Fibroblast of lung (primary cell): ENCODE measurements around the gene COL6A2. TPM values are rescaled to one million over a fixed set of nuclear protein-coding genes. Genes with fewer than 3 reads are reported as not detected.

ENCODE experiments used
- DNase-seq, 2 donors: peaks; one replicate each; pipeline versions ENCODE4 v3.0.0 to v3.0.0-alpha.2; 2010; ENCODE audit warnings: low read depth in 2 of 2
- H2AFZ ChIP-seq: 2 replicates; pipeline ENCODE4 v1.5.1; 2012; ENCODE audit warnings: low read length, control low read depth, inconsistent platforms
- H3K27ac ChIP-seq: 2 replicates; pipeline ENCODE4 v1.5.1; 2011; ENCODE audit warnings: low read length, control low read depth; ENCODE audit not compliant: insufficient read depth
- H3K27me3 ChIP-seq: 2 replicates; pipeline ENCODE4 v1.5.1; 2011; ENCODE audit warnings: mild to moderate bottlenecking, low read length; ENCODE audit not compliant: control insufficient read depth, insufficient read depth
- H3K36me3 ChIP-seq: 2 replicates; pipeline ENCODE4 v1.5.1; 2011; ENCODE audit warnings: low read length; ENCODE audit not compliant: control insufficient read depth, insufficient read depth
- H3K4me1 ChIP-seq: 2 replicates; pipeline ENCODE4 v1.5.1; 2011; ENCODE audit warnings: low read length; ENCODE audit not compliant: control insufficient read depth, insufficient read depth; ENCODE audit errors: extremely low read depth
- H3K4me2 ChIP-seq: 2 replicates; pipeline ENCODE4 v1.5.1; 2011; ENCODE audit warnings: low read length, control low read depth; ENCODE audit not compliant: insufficient read depth; ENCODE audit errors: extremely low read depth
- H3K4me3 ChIP-seq, 4 experiments: fragments of 200-600 bp in 1 of 4; sonication (generic) in 1 of 4; replicated peaks in 1 of 4; 2 replicates each; pipeline ENCODE4 v1.5.1; 2011 to 2016; ENCODE audit warnings: low read length in 4 of 4, low read depth in 3 of 4, mild to moderate bottlenecking in 3 of 4, control low read depth in 2 of 4, inconsistent platforms in 1 of 4, mixed read lengths in 1 of 4; ENCODE audit not compliant: insufficient read depth in 1 of 4; ENCODE audit errors: control extremely low read depth in 1 of 4
- H3K79me2 ChIP-seq: 2 replicates; pipeline ENCODE4 v1.5.1; 2012; ENCODE audit warnings: mild to moderate bottlenecking, low read length, inconsistent platforms; ENCODE audit not compliant: control insufficient read depth, insufficient read depth
- H3K9ac ChIP-seq: 2 replicates; pipeline ENCODE4 v1.5.1; 2011; ENCODE audit warnings: mild to moderate bottlenecking, low read length, control low read depth; ENCODE audit not compliant: insufficient read depth
- H3K9me3 ChIP-seq: 2 replicates; pipeline ENCODE4 v1.5.1; 2012; ENCODE audit warnings: low read depth, low read length; ENCODE audit not compliant: control insufficient read depth, insufficient read depth
- H4K20me1 ChIP-seq: 2 replicates; pipeline ENCODE4 v1.5.1; 2011; ENCODE audit warnings: low read length; ENCODE audit not compliant: control insufficient read depth, insufficient read depth; ENCODE audit errors: extremely low read depth
- CTCF ChIP-seq, 2 donors: IDR thresholded peaks in 1 of 2; conservative IDR thresholded peaks in 1 of 2; 1 replicate in 1 of 2; 2 replicates in 1 of 2; pipeline ENCODE4 v1.5.1; 2011 to 2012; ENCODE audit warnings: low read length in 2 of 2, control low read depth in 1 of 2, inconsistent platforms in 1 of 2, low read depth in 1 of 2, mild to moderate bottlenecking in 1 of 2
- EZH2 ChIP-seq: IDR thresholded peaks from 2 replicates; pipeline ENCODE4 v1.5.1; 2012; ENCODE audit warnings: low read length, control low read depth, mild to moderate bottlenecking; ENCODE audit errors: missing control alignments
- polyA plus RNA-seq, 2 donors: library from polyadenylated mRNA; depleted of rRNA in 1 of 2; stranded (reverse) in 1 of 2; unstranded in 1 of 2; fragments of >200 nt; gene quantifications; 2 replicates each; pipeline ENCODE4 v1.2.1, GENCODE V29; 2011 to 2012; ENCODE audit warnings: missing spikeins in 1 of 2
- total RNA-seq: library from RNA; depleted of rRNA; stranded (reverse); fragments of >200 nt; gene quantifications from 2 replicates; pipeline ENCODE4 v1.2.1, GENCODE V29; 2014

The COL6A2 gene
- total and polyA plus RNA-seq, 2 donors (not counting 1 experiment from before 2014, with no cell fraction given) = 702 to 782 TPM

- Histone ChIP-seq H3K27me3 (no peaks in the 10 kb centered on the region), H3K27ac (peak overlapping the region; percentile 79), H3K4me3 (no peak overlapping the region), H3K36me3 (no peaks in the 10 kb centered on the region), H3K4me1 (peaks cover 29% of the 10 kb centered on the region), H3K4me2 (no peak overlapping the region), H3K9me3 (no peaks in the 10 kb centered on the region), H3K79me2 (no peaks in the 10 kb centered on the region), H3K9ac (peak overlapping the region; percentile 20), H2AFZ (no peak overlapping the region), H4K20me1 (no peaks in the 10 kb centered on the region)
- no peak for DNase-seq
- TF ChIP-seq CTCF (conservative IDR thresholded peaks at IDR 0.05 in 1 of 2, IDR thresholded peaks at IDR 0.05 in 1 of 2; ENCODE audit: low read depth in 1 of 2, low read length in 2 of 2) (no peak), EZH2 (no peak)
Observed at GRCh38 chr21:46080171-46081021, 17.5 kb upstream of the COL6A2 start.

GRCh38 chr21:46081022-46081861 is 16.7 kb upstream of the COL6A2 start:
- Histone ChIP-seq H3K36me3 (no peaks in the 10 kb centered on the region), H3K27me3 (no peaks in the 10 kb centered on the region), H3K4me2 (no peak overlapping the region), H3K4me3 (no peak overlapping the region), H3K4me1 (peaks cover 29% of the 10 kb centered on the region), H3K27ac (peak overlapping the region; percentile 79), H3K79me2 (no peaks in the 10 kb centered on the region), H3K9ac (no peak overlapping the region), H3K9me3 (no peaks in the 10 kb centered on the region), H2AFZ (no peak overlapping the region), H4K20me1 (no peaks in the 10 kb centered on the region)
- no peak for TF ChIP-seq EZH2
- TF ChIP-seq CTCF (conservative IDR thresholded peaks at IDR 0.05 in 1 of 2, IDR thresholded peaks at IDR 0.05 in 1 of 2; ENCODE audit: low read depth in 1 of 2, low read length in 2 of 2) = no peak
- DNase-seq = peak in 1 of 2 donors; percentile 35
